HG02642 (cell line): ENCODE data around the gene WDFY4.

Experiments used
- ATAC-seq: cut with Tn5 transposase; IDR thresholded peaks from one replicate; pipeline ENCODE4 v1.9.1; 2021; ENCODE audit warnings: mild to moderate bottlenecking; ENCODE audit not compliant: unreplicated experiment, poor library complexity

The WDFY4 gene

DNA sequence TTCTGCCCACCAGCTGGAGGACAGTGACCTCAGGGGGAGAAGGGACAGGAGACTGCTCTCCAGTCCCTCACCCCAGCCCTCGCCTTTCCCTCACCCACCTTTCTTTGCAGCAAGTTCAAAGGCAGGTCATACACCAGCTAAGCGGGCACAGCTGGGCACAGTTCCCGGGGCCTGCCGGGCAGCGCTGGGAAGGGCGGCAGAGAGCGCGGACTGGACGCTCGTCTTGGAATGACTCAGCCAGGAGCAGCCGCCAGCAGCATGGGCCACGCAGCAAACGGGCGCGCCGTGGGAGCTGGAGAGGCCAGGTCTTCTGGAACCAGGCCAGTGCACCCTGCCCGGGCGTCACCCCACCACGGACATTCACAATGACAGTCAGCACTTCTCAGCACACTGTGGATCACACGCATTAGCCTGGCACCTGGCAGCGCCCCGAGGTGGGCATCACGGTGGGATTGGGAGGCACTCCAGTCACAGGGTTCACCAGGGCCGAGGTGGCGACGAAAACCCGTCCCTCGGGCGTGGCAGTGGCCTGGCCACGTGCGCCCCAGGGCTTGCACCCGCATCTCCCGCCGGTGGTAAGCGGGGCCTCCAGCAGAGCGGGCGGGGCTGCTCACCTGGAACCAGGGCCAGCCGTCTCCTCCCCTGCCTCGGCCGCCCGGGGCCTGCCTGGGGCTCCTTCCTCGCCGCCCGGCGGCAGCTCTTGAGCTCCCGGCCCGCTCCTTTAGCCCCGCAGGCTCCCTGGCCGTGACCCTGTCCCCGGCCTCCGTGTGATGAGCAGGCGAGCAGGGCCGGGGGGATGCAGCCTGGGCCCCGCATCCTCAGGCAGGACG is 29.0 kb upstream of the WDFY4 start:
- ATAC-seq, result peak; percentile 4

DNA sequence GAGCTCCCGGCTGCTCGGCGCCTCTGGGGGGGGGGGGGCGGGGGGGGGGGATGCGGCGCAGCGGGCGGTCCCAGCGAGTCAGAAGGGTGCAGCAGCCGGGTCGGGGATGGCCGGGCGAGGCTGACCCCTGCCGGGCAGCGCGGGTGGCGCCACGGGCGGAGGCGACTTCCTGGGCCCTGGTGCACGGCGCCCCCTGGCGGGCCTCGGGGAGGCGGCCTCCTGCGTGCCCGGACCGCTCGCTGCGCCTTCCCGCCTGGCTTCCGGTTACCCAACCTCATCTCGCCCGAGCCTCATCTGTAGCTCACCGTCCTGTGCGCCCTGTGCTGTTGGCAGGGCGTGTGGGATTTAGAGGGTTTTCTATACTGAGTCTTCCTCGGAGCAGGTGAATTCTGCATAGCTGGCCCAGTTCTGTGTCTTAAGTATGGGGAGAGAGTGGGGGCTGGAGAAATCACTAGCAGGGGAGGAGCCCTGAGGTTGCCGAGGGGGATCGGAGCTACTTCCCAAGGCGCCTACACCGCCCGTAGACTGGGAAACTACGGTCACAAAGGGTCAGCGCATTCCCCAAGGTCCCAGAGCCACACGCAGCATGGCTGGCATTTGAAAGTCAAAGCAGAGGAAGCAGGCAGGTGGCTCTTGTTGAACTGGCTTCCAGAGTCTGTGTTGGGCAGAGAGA is 28.3 kb upstream of the WDFY4 start:
- ATAC-seq, result peak; percentile 92

DNA sequence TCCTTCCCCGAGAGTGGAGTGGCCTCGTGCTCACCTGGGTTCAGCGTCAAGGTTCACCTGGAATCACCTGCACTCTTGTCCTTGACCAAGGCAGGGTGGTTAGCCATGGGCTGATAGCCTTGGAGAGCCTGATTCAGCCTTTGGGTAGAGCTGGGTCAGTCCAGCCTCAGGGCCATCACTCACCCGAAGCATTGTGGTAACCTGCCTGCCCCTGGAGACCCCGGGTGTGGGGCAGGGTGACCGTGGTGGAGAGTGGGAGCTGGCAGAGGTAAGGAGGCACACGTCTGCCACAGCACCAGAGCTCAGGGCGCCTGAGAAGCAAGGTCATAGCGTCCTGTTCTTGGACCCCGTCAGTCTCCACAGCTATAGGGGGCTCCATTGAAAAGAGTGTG is 27.8 kb upstream of the WDFY4 start:
- no peak for ATAC-seq

DNA sequence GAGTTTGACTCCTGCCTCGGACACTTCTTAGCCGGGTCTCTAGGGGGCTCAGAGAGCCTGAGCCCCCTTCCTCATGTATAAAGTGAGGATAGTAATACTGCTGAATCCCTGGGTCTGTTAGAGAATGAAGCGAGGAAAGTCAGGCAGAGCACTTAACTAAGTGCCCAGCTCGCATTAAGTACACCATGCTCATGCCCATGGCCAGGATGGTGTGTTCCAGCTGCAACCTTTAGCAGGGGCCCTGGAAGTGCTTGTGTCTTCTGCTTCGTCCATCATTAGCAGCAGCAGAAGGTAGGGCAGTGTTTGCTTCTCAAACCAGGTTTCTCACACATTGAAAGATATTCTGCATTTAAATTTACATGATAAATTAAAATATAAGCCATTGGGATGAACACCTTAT is 27.3 kb upstream of the WDFY4 start:
- no peak for ATAC-seq

DNA sequence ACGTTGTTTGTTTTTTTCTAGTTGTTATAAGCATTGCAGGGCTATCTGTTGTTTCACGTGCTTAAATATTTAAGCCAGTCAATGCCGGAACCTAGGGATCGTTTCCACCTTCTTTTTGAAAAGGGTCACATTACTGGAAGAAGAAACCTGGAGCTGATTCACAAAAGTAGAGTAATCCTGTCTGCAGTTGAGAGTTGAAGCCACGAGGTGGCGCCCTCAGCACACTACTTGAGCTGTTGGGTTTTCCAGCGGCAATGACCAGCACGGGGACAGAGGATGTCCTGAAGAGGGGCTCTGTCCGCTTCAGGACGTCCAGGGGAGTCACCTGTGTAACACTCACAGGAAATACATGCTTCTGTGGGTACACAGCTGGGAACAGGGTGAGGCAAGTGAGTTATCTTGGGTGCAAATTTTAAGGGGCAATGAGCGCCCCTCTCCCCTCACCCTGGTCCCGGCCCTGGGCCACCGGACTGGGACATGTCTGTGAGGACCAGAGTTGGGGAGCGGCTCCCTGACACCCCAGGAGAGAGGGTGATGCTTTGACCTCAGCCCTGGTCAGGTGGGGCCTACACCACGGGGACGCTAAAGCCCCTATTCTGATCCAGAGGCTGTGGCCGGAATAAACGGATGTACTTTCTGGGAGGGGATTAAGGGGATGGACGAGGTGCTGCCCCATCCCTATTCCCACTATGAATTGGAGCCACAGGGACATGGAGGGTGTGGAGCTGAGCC is 26.3 kb upstream of the WDFY4 start:
- ATAC-seq, result no peak

DNA sequence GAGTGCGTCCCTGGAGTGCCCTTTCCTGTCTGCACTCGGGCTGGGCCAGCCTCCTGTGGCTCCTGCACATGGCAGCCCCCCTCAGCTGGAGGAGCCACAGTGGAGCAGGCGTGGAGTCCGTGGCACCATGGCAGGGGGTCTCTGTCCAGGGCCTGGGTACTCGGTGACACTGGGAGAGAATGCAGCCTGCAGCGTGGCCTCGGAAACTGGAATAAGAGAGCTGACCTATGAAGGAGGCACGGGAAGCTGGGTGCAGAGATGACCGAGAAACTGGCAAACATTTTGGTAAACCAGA is 25.8 kb upstream of the WDFY4 start:
- ATAC-seq, result no peak

DNA sequence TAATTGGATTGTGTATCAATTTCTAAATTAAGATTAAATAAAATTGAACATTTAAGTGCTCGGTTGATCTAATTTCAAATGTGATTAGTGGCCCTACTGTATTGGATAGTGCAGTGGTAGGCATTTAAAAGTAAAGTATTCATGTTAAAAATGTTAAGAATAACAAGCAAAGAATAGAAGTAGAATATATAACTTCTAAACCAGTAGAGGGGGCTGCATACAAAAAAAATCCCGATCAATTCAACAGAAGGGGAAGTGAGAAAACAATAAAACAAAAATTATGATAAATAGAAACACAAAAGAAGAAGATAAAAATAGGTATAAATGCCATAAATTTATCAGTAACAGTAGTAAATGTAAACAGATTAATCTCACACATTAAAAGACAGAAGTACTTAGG is 24.9 kb upstream of the WDFY4 start:
- ATAC-seq, result no peak

DNA sequence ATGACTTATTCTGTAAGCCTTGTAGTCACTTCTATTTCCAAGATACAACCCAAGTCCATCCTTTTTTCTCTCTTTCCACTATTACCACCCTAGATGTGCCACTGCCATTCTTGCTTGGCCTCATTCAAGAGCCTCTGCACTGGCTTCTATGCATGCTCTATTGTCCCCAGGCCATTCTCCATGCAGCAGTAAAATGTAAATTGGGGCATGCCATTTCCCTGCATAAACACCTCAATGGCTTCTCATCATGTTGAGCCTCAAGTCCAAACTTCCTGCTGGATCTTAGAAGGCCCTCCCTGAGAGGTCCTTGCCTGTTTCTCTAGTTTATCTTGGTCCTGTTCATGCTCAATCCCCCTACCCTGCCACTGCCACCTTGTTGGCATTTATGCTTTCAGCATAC is 23.2 kb upstream of the WDFY4 start:
- no peak for ATAC-seq

DNA sequence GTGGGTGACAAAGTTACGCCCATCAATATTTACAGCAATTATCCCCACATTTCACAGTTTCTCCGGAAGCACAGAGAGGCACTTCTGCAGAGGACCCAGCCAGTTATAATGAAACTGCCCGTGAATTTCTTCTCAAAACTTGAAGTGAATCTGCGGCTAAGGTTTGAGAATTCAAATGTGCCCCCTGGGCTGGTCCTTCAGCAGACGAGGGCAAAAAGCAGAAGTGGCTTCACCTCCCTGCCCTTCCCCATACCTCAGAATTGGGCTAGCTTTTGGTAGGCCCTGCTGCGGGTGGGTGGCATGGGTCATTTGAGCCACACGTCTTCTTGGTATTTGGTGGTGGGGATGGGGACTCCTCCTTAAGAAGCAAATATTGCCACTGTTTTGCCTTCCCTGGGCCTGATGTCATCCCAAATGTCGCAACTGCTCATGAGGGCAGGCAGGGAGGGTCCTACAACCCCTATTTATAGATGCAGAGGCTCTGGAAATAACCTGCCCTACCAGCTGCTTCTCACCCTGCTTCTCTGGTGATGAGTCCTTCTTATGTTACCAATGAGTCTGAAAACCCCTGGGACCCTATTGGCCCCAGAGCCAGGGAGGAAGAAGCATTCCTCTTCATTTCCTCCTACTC is 16.6 kb upstream of the WDFY4 start:
- ATAC-seq, result peak; percentile 34

DNA sequence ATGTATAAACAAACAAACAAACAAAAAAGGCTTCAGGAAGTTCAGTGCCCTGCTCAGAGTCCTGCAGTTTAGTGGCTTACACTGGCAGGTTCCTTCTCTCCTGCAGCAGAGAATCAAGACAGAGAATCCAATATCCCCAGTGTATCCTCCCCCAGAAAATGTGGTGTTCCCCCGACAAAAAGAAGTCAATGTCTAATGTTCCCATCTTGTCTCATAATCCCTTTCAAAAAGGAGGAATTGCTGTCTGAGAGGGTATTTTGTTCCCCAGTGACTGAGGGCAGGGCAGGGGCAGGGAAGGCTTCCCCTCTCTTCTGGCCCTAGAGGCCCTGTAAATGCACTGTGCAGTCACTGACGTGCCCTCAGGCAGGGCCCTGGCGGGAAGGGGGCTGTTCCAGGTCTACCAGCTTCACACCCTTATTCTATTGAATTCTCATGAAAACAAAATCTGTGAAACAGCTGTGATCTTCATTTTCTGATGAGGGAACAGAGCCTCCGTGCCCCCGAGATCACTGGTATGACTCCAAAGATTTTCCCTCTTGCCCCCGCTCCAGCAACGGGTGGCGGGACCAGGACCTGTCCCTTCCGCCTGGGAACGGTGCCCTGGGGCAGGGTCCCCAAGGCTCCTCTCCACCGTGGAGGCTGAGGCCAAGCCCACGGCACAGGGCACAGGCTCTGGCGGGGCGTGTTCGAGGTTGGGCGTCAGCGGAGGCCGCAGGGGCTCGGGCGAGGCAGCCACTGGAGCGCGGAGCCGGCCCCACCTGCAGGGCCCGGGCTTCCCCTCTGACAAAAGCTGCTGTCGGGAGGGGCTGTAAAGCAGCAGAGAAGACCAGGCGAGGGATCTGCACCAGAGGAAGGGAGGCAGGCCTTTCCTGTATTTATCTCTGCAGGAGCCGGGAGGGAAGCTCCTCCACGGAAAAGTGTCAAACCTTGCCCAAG is 13.4 kb upstream of the WDFY4 start:
- peak; percentile 74 for ATAC-seq

DNA sequence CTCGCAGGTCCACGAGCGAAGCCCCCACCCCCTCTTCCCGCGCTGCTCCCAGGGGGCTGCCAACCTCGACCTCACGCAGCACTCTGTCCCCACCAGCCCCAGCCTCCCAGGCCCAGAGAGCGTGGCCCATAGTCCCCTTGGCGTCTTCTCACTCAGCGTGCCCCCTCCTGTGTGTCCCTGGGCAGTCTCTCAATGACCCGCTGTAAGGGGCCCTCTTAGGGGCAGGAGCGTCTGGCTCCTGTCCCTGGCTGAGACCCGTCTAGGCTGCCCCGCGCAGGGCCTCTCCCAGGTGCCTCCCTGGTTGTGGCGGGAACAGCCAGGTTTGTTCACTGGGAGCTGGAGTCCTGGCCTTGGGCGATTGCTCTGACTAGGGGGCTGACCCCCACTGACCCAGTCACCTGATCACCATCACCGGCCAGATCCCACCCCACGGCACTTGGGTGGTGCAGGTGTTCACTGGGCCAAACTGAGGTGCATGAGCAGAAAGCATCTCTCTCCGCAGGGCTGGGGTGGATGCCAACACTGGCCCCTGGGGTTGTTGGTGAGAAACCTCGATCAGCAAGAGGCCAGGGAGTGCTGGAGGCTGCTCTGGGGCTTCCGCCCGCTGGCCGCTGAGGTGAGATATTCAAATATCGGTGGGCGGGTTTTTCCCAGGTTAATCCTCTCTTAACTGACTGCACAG is 12.6 kb upstream of the WDFY4 start:
- peak; percentile 49 for ATAC-seq

DNA sequence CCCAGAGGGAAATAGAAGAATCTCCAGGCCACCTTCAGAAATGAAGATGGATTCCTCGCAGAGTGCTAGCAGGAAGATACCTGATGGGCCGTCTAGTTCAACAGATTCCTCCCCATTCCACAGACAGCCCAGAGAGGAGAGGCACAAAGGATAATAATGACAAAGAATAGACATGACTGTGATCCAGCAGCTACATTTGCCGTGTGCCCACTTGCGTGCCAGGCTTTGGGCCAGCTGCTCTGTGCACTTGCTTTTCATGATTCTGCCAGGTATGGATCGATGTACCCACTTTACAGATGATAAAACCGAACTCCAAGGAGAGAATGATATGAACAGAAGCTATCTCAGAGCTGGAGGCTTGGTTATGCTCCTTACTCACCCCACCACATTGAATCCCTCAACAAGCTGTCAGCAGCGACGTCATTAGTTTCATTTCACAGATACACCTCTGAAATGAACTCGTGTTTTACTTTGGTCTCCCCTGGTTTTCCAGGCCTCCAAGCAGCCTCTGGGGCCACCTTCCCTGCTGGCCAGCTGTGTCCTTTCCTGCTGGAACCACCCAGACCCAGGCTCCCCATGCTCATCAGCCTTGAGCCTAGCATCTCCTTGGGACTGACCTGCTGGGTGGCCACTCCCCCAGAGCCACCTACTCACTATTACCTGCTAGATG is 11.9 kb upstream of the WDFY4 start:
- ATAC-seq, result no peak

DNA sequence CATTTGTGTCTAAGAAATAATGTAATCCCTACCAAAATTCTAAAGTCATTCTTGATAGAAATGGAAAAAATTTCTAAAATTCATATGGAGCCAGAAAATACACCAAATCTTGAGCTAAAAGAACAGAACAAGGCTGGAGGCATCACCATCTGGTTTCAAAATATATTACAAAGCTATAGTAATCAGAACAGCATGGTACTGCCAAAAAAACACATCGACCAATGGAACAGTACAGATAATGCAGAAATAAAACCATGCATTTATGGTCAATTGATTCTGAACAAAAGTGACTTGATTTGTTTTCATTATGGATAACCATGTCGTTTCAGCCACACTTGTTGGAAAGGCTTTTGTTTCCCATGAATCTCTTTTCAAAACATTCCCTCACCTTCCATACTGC is 7.0 kb upstream of the WDFY4 start:
- peak; percentile 5 for ATAC-seq

DNA sequence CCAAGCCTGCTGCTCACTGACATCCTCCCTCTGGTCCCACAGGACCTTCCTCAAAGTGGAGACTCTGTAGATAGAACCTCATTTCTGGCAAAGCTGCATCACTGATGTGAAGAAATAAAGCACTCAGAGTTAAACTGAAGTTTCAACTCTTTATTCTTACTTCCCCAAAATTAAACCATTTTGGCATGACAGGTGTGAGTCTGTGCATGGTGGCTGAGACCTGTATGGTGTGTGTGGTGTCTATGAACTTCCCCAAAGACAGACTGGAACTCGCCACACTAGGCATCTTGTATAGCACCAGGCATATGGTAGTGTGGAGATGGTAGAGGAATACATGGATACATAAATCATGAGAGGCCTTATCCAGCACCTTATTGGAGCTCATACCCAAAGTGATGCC is 6.6 kb upstream of the WDFY4 start:
- peak; percentile 74 for ATAC-seq

DNA sequence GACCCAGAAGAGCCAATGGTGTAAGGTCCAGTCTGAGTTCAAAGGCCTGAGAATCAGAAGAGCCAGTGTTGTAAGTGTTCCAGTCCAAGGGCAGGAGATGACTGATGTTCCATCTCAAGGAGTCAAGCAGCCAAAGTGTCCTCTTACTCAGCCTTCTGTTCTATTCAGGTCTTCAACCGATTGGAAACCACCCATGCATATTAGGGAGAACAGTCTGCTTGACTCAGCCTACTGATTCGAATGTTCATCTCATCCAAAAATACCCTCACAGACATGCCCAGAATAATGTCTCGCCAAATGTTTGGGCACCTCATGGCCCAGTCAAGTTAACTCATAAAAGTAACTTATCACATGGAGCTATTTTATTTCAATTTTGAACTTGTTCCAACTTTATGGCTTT is 2.9 kb upstream of the WDFY4 start:
- no peak for ATAC-seq

DNA sequence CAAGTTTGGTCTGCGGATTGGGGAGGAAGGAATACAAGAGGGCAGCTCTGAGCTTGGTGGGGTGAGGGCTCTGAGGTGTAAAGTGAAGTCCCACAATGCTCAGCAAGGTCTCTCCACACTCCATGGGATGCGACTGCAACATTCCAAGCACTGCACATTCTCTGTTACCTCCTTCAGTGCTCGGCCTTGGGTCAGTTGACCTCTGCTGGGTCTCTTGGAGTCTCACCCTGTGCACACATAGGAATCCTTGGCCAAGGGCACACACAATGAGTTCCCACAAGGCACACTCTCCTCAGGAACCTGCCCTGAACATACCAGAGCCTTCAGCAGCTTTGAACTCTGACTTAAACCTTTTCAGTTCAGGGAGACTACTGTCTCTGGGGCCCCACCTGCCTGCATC is 2.4 kb upstream of the WDFY4 start:
- ATAC-seq, result no peak

DNA sequence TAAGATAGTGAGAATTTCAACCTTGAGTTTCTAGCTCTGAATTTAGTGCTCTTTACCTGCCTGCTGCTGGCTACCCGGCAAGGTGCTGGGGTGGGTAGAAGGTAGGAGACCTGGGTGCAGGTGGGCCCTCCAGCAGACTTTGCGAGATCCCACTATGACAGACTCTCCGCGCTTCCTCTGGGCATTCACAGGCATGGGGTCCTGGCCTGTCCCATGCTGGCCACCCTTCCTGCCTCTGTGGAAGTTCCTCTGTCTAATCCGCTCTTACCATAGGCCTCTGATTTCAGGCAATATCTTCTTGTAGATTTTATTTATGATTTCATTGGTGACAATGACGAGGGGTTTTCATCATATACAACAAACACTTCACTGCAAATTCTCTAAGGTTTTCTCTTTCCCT is 1.2 kb upstream of the WDFY4 start:
- ATAC-seq, result no peak

DNA sequence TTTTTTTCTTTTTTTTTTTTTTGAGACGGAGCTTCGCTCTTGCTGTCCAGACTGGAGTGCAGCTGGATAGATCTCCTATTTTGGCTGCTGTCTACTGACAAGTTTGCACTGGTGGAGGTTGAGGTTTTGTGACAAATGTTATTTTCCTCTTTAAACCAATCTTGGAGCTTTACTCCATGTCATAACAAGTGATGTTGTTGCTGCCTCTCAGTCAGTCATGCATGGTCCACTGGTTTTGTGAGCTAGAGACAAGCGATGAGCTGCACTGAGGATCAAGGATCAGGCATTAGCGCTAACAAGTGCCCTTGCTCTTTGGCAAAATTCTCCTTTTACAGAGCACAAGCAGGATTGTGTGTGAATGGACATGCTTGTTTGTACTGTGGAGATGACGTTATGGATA is 805 bp upstream of the WDFY4 start:
- no peak for ATAC-seq

DNA sequence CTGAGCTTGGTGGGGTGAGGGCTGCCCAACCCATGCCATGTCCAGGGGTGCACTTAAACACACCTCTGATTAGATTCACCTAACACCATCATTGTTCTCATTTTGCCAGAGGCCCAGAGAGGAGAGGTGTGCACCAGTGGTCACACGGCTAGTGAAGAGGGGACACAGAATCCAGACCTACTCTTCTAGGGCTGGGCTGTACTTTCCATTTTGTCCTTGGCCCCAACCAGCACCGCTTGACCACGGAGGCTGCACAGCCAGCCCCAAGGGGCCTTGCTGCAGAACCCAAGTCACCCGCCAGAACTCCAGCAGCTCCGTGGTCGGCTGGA is 246 bp upstream of the WDFY4 start:
- ATAC-seq, result no peak
